ENCODE measurements around the gene ORAI2.

DNA sequence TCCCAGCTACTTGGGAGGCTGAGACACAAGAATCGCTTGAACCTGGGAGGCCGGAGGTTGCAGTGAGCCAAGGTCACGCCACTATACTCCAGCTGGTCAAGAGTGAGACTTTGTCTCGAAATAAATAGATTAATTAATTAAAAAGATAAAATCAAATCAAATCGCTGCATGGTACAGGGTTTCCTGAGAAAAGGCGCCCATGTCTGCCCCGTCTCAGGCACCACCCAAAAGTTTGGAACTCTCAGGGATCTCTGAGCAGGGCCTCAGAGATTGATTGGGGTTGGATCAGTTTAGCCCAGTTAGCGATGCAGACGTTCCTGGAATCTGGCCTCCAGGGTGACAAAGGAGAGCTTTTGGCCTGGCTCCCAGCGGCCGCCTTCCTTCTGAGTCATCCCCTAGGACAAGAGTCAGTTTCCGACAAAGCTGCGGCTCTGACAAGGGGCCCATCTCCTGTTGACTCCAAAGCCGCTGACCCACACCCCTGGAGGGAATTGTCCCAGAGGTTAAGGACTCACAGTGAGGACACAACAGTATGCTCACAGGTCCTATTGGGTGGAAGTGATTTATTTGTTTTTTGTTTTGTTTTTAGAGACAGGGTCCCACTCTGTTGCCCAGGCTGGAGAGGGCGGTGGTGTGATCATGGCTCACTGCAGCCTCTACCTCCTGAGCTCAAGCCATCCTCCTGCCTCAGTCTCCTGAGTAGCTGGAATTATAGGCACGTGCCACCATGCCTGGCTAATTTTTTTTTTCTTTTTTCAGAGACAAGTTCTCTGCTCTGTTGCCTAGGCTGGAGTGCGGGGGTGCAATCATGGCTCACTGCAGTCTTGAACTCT, 6.8 kb downstream of the ORAI2 start:
- TF ChIP-seq, protein P1, sequence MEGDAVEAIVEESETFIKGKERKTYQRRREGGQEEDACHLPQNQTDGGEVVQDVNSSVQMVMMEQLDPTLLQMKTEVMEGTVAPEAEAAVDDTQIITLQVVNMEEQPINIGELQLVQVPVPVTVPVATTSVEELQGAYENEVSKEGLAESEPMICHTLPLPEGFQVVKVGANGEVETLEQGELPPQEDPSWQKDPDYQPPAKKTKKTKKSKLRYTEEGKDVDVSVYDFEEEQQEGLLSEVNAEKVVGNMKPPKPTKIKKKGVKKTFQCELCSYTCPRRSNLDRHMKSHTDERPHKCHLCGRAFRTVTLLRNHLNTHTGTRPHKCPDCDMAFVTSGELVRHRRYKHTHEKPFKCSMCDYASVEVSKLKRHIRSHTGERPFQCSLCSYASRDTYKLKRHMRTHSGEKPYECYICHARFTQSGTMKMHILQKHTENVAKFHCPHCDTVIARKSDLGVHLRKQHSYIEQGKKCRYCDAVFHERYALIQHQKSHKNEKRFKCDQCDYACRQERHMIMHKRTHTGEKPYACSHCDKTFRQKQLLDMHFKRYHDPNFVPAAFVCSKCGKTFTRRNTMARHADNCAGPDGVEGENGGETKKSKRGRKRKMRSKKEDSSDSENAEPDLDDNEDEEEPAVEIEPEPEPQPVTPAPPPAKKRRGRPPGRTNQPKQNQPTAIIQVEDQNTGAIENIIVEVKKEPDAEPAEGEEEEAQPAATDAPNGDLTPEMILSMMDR (conservative IDR thresholded peaks at IDR 0.05 in 1 of 2, IDR thresholded peaks at IDR 0.05 in 1 of 2; ENCODE audit: low read depth in 1 of 2, low read length in 2 of 2) = no peak
- TF ChIP-seq EZH2 (IDR thresholded peaks at IDR 0.05; ENCODE audit: low read length, missing control alignments) = no peak
